Measurements from ENCODE around the gene DMD. TPM values are rescaled to one million over a fixed set of nuclear protein-coding genes. Genes with fewer than 3 reads are reported as not detected.

DMD gene
- total RNA-seq, 2 donors from 2014 or later, result 0.32 to 1.8 TPM

DNA sequence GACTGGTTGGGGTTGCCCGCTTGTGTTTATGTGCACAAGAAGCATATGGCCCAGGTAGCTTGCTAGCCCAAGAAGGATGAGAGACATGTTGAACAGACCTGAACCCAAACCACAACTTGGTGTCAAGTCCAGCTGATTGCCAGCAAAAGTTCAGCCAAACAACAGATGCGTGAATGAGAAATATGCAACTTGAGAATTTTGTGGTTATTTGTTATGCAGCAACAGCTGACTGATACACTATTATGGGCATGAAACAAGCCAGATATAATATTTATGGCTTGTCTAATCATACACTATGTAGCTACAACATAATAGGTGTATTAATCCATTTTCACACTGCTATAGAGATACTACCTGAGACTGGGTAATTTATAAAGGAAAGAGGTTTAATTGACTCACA, 2073.2 kb downstream of the DMD start:
- H3K4me1 Mint-ChIP-seq, result no peaks in the 10 kb centered on the region
- no peaks in the 10 kb centered on the region for H3K27me3 Mint-ChIP-seq
- peaks cover 2% of the 10 kb centered on the region for H3K36me3 Mint-ChIP-seq (ENCODE audit: low read depth)
- ATAC-seq (no peak), DNase-seq (no peak)
- H3K9me3 ChIP-seq (ENCODE audit: control insufficient read depth, low read length, poor library complexity, severe bottlenecking), result no peaks in the 10 kb centered on the region
- no peak overlapping the region for H3K27ac Mint-ChIP-seq
- no peak overlapping the region for H3K4me3 Mint-ChIP-seq

DNA sequence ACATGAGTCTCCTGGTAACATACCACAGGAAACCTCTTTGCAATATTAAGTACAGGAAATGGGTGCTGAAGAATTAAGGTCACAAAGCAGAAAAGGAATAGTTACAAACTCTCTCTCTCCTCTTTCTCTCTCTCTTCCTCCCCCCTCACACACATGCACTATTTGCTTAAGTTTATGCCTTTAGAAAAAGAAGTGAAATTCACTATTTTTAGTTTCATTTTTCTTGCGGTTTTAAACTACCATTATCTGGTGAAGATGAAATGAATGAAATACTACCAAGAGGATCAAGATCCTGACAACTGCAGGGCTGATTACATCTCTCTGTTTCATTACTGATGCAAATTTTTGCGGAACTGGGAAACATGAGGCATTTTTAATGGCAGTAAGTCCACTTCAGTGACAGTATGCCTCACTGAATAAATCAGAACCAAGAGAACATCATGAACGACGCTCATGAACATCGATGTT, 2075.2 kb downstream of the DMD start:
- no peaks in the 10 kb centered on the region for H3K4me1 Mint-ChIP-seq
- no peak overlapping the region for H3K27ac Mint-ChIP-seq
- no peaks in the 10 kb centered on the region for H3K27me3 Mint-ChIP-seq

DNA sequence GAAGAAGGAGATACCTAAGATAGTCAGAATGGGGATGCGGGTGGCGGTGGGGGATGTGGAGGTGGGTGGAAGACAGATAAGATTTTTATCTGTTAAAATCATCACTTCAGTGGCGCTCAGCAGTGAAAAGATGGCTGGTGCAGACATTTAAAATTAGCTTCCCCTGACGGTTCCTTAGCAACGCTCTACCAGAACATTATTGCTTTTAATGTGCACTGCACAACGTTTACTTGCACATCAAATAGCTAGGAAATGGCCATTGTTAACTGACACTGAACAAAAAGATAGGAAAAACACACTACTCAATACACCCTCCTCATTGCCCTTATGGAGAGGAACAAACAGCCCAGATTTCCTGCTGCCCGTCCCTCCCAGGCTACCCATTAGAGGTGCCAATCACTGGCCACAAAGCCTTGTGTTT, 2078.5 kb downstream of the DMD start:
- DNase-seq (no peak), ATAC-seq (peak; percentile 25)
- no peaks in the 10 kb centered on the region for H3K9me3 ChIP-seq (ENCODE audit: control insufficient read depth, low read length, poor library complexity, severe bottlenecking)
- Mint-ChIP-seq H3K4me1 (no peaks in the 10 kb centered on the region), H3K36me3 (ENCODE audit: low read depth) (no peaks in the 10 kb centered on the region), H3K27me3 (no peaks in the 10 kb centered on the region), H3K4me3 (no peak overlapping the region), H3K27ac (no peak overlapping the region)

More for the DNA sequence above, 2075.2 kb downstream of the DMD start:
- peak overlapping the region; percentile 53 for H3K4me3 Mint-ChIP-seq
- ATAC-seq, result no peak
- no peaks in the 10 kb centered on the region for H3K36me3 Mint-ChIP-seq (ENCODE audit: low read depth)
- no peaks in the 10 kb centered on the region for H3K9me3 ChIP-seq (ENCODE audit: control insufficient read depth, low read length, poor library complexity, severe bottlenecking)
- no peak for DNase-seq

DNA sequence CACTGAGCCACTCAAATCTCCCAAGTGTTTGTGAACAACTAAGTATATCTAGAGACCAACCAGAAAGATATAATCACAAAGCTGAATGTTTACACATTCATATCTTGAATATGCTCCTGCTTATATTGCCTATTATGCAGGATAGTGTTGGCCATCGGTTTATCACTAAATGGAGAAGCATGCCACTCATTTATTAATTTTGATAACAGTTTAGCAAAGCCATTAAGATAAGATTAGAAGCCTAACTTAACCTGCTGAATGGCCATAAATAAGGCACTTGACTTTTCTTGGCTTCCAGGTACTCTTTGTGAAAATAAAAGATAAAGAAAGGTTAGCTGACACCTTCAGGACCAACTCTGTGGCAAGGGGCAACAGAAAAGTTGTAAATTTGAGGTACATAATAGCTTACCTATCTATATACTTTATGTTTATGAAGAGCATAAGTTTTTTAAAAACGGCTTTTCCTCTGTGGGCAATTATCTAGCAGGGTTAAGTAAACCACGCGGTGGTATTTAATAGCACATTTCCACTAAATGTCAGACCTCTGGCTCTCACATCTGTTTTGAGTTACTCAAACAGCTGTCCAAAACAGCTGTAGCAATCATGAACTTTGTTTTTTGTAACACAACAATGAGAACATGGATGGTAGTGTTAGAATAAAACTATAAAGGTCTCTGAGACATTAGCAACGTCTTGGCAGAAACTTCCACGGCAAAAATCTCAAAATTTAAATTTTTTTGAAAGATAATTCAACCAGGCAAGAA, 2080.7 kb downstream of the DMD start:
- Mint-ChIP-seq H3K27me3 (no peaks in the 10 kb centered on the region), H3K36me3 (ENCODE audit: low read depth) (no peaks in the 10 kb centered on the region), H3K4me1 (no peaks in the 10 kb centered on the region), H3K4me3 (no peak overlapping the region), H3K27ac (no peak overlapping the region)
- no peak for ATAC-seq
- no peak for DNase-seq
- no peaks in the 10 kb centered on the region for H3K9me3 ChIP-seq (ENCODE audit: control insufficient read depth, low read length, poor library complexity, severe bottlenecking)

DNA sequence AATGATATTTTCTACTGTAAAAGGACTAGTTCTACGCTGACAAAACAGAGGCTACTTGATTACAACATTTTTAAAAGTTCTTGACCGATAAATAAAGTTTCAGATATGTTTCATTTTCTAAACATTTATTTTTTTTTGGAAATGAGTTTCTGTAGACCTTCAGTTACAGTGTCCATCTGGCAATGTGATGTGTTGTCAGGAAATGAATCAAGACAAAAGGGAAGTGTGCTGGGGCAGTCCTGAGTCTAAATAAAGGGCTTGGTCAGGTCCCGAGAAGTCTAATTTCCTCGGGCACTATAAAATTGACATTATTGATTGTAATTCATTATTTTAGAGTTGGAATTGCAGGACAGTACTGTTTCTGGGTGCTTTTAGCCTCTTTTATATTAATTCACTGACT, 2082.5 kb downstream of the DMD start:
- Mint-ChIP-seq H3K36me3 (ENCODE audit: low read depth) (no peaks in the 10 kb centered on the region), H3K27ac (no peak overlapping the region), H3K27me3 (no peaks in the 10 kb centered on the region), H3K4me1 (no peaks in the 10 kb centered on the region), H3K4me3 (no peak overlapping the region)
- DNase-seq (no peak), ATAC-seq (no peak)
- no peaks in the 10 kb centered on the region for H3K9me3 ChIP-seq (ENCODE audit: control insufficient read depth, low read length, poor library complexity, severe bottlenecking)

DNA sequence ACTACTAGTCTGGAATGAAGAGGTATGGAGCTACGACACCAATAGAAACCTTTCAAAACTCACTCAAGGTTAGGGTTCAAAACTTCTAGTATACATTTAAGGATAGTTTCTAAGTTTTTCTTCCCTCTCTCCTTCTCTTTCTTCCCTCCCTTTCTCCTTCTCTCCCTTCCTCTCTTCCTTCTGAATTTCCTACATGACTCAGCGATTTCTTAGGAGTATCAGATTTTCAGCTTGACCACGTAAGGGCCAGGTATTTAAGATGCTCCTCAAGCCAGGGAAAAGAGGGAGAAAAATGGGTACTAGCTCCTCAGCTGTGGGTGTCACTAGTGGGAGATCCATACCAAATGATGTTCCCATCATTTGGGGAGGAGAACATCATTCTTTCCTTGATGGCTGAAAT, 2083.6 kb downstream of the DMD start:
- Mint-ChIP-seq H3K4me1 (no peaks in the 10 kb centered on the region), H3K36me3 (ENCODE audit: low read depth) (no peaks in the 10 kb centered on the region), H3K27me3 (no peaks in the 10 kb centered on the region)

DNA sequence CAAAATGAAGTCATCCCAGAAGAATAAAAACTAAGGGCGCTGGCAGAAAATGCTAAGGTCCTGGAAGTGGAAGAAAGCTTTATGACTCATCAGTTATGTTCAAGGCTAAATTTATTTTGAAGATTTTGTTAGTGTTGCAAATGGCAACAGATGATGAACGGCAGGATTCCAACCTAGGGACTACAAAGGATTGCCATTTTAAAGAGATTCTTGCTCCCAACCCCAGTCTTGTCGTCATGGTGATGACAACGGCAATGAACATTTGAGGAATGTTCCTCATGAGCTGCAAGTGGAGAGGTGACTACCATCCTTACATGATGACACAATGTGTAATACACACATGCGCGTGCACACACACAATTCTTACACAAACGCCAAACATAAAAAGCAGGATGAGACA, 2085.1 kb downstream of the DMD start:
- H3K9me3 ChIP-seq (ENCODE audit: control insufficient read depth, low read length, poor library complexity, severe bottlenecking), result no peaks in the 10 kb centered on the region
- H3K4me1 Mint-ChIP-seq, result no peaks in the 10 kb centered on the region
- no peak overlapping the region for H3K4me3 Mint-ChIP-seq
- DNase-seq, result no peak
- H3K27me3 Mint-ChIP-seq, result no peaks in the 10 kb centered on the region
- no peaks in the 10 kb centered on the region for H3K36me3 Mint-ChIP-seq (ENCODE audit: low read depth)
- no peak overlapping the region for H3K27ac Mint-ChIP-seq
- no peak for ATAC-seq

More for the DNA sequence above, 2083.6 kb downstream of the DMD start:
- Mint-ChIP-seq H3K4me3 (no peak overlapping the region), H3K27ac (no peak overlapping the region)
- H3K9me3 ChIP-seq (ENCODE audit: control insufficient read depth, low read length, poor library complexity, severe bottlenecking), result no peaks in the 10 kb centered on the region
- DNase-seq (no peak), ATAC-seq (no peak)

DNA sequence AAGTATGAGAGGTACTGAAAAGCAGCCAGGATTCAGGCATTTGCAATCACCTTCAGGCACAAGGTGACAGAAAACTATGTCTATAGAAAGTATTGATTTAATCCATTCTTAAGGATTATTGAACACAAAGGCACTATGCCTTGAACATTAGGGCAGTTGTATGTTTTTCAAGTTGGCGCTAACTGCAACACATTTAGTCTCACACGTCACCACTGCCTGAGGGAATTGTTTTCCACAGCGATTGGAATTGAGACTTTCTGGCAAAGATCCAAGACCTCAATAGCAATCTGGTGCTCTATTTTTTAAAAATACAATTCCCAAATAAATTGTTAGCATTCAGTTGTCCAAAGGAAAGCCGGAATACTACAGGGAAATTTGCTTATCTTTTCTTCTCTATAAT, 2086.8 kb downstream of the DMD start:
- DNase-seq (no peak), ATAC-seq (no peak)
- H3K9me3 ChIP-seq (ENCODE audit: control insufficient read depth, low read length, poor library complexity, severe bottlenecking), result no peaks in the 10 kb centered on the region
- Mint-ChIP-seq H3K36me3 (ENCODE audit: low read depth) (no peaks in the 10 kb centered on the region), H3K27me3 (no peaks in the 10 kb centered on the region), H3K4me1 (no peaks in the 10 kb centered on the region), H3K4me3 (no peak overlapping the region), H3K27ac (no peak overlapping the region)

DNA sequence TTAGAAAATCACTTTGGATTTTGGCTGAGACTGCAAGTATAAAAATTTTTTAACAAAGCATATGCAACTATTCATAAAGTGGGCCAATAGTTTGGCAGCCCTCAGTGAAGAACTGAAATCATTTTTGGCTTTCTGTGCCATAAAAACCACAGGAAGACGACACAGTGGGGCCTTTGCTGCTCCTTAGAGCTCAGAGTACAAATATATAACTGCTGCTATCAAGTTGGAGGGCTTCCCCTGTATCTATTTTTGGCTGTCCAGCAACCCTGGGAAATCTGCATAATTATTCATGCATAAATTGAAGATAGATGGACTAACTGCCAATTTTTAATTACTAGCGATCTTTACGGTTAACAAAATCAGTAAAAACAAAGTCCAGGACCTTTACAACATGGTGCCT, 2088.0 kb downstream of the DMD start:
- no peaks in the 10 kb centered on the region for H3K4me1 Mint-ChIP-seq
- H3K36me3 Mint-ChIP-seq (ENCODE audit: low read depth), result no peaks in the 10 kb centered on the region
- no peaks in the 10 kb centered on the region for H3K27me3 Mint-ChIP-seq

DNA sequence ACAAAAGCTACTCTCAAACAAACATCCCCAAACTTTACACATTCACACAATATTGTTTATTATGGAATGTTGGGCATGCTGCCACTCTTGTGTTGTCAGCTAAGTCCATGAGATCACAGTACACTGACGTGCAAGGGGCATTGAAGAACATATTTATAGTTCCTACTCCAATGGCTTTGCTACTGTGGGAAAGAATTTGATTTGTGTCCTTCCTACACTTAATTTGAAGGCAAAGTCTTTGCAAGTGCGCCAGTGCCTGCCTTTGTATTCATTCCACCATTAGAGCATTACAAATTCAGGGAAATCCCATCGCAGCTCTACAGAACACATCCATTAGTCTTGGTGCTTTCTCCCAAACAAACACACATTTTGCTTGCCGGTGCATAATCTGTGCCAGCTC, 2094.1 kb downstream of the DMD start:
- Mint-ChIP-seq H3K27ac (no peak overlapping the region), H3K36me3 (ENCODE audit: low read depth) (no peaks in the 10 kb centered on the region), H3K27me3 (peaks cover 5% of the 10 kb centered on the region), H3K4me1 (no peaks in the 10 kb centered on the region), H3K4me3 (no peak overlapping the region)
- no peaks in the 10 kb centered on the region for H3K9me3 ChIP-seq (ENCODE audit: control insufficient read depth, low read length, poor library complexity, severe bottlenecking)
- DNase-seq (no peak), ATAC-seq (no peak)

More for the DNA sequence above, 2088.0 kb downstream of the DMD start:
- no peak overlapping the region for H3K4me3 Mint-ChIP-seq
- no peaks in the 10 kb centered on the region for H3K9me3 ChIP-seq (ENCODE audit: control insufficient read depth, low read length, poor library complexity, severe bottlenecking)
- DNase-seq (no peak), ATAC-seq (no peak)
- no peak overlapping the region for H3K27ac Mint-ChIP-seq

DNA sequence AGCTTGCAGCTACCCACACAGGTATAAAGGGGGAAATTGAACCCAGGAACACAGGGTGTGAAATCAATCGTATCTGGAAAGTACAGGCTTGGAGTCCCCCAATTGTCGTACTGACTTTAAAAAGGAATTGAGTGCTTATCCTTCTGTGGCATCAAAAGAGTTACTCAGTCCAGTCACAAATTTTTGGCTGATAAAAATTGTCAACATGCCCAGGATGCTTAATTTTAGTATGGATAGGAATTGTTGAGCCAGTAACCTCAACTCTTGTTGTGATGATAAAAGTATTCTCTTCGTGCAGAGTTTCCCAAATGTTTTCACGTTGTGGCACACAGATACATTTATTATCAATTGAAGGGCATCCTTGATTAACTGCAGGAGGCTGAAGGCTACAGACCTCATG, 2096.0 kb downstream of the DMD start:
- Mint-ChIP-seq H3K4me1 (no peaks in the 10 kb centered on the region), H3K36me3 (ENCODE audit: low read depth) (no peaks in the 10 kb centered on the region), H3K4me3 (no peak overlapping the region), H3K27me3 (peaks cover 5% of the 10 kb centered on the region), H3K27ac (no peak overlapping the region)
- no peak for ATAC-seq
- no peaks in the 10 kb centered on the region for H3K9me3 ChIP-seq (ENCODE audit: control insufficient read depth, low read length, poor library complexity, severe bottlenecking)
- no peak for DNase-seq

DNA sequence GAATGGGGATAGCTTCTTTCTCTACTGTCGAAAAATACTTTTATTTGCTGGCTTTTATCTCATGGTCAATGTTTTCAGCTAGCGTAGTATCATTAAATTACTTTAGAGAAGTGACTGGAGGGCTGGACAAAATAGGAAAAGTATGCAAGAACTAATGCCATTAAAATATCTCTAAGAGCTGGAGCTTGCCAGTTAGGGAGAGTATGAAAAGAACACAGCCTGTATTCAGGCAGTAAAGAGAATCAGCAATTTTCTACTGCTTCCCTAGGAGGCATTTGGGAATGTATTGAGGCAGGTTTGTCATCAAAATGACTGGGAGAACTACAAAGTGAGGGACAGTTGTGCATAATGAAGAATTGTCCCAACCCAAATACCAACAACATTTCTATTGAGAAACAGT, 2096.5 kb downstream of the DMD start:
- DNase-seq (no peak), ATAC-seq (no peak)
- no peak overlapping the region for H3K4me3 Mint-ChIP-seq
- H3K36me3 Mint-ChIP-seq (ENCODE audit: low read depth), result no peaks in the 10 kb centered on the region
- H3K27ac Mint-ChIP-seq, result no peak overlapping the region
- H3K27me3 Mint-ChIP-seq, result peaks cover 5% of the 10 kb centered on the region
- H3K4me1 Mint-ChIP-seq, result no peaks in the 10 kb centered on the region
- no peaks in the 10 kb centered on the region for H3K9me3 ChIP-seq (ENCODE audit: control insufficient read depth, low read length, poor library complexity, severe bottlenecking)

DNA sequence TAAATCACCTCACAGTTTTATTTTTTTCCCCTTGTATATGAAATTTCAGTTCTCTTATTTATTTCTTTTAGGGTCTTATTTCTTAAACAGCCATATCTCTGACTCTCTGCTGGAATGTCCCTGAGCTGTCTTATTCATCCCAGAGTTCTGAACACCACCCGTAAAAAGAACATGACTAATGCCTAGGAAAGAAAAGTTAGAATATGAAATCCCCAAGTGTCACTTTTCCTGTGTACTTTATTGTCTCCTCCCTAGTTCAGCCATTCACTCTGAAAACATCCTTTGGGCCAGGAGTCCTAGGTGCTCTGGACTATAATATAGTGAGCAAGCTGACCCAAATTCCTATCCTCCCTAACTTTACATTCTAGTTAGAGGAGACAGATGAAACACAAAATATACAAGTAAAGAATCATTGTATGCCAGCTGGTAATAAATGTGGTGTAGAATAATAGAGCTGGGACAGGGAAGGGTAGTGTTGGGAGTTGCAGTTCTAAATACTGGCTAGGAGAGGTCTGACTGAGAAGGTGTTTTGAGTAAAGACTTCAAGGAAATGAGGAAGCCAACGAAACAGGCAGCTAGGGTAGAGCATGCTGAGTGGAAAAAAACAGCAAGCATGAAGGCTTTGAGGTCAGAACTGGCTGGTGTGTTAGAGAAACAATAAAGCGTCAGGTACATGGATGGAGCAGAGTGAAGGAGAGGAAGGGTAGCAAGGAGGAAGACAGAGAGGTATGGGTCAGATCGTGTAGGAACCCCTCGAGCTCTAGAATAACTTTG, 2098.9 kb downstream of the DMD start:
- no peak overlapping the region for H3K4me3 Mint-ChIP-seq
- no peaks in the 10 kb centered on the region for H3K36me3 Mint-ChIP-seq (ENCODE audit: low read depth)
- no peaks in the 10 kb centered on the region for H3K4me1 Mint-ChIP-seq
- ATAC-seq, result no peak
- H3K27ac Mint-ChIP-seq, result no peak overlapping the region
- no peak for DNase-seq
- H3K27me3 Mint-ChIP-seq, result peaks cover 5% of the 10 kb centered on the region
- H3K9me3 ChIP-seq (ENCODE audit: control insufficient read depth, low read length, poor library complexity, severe bottlenecking), result no peaks in the 10 kb centered on the region

DNA sequence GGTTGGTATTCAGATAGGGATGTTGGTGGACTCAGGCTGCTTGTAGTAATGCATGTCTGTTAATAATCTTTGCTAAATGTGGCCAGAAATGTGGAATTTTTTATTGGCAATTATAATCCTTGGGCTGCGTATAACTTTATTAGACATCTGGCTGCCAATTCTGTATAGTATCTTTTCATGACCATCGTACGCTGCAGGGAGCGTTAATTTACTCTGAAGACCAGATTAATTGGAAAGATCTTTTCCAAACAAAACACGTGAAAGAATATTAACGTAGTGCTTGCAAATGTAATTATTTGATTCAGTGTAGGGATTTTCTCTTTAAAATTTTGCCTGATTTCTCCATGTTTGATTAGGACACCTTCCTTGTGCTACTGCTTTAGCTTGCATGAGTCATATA, 2100.7 kb downstream of the DMD start:
- no peaks in the 10 kb centered on the region for H3K36me3 Mint-ChIP-seq (ENCODE audit: low read depth)
- H3K4me3 Mint-ChIP-seq, result no peak overlapping the region
- no peaks in the 10 kb centered on the region for H3K4me1 Mint-ChIP-seq
- no peak for ATAC-seq
- peaks cover 5% of the 10 kb centered on the region for H3K27me3 Mint-ChIP-seq
- DNase-seq, result no peak
- H3K9me3 ChIP-seq (ENCODE audit: control insufficient read depth, low read length, poor library complexity, severe bottlenecking), result no peaks in the 10 kb centered on the region
- no peak overlapping the region for H3K27ac Mint-ChIP-seq

Measured in T-helper 17 cell (primary cell).